ENCODE measurements around the gene ZNHIT3. TPM values are rescaled to one million over a fixed set of nuclear protein-coding genes. Genes with fewer than 3 reads are reported as not detected.

The ZNHIT3 gene
- total and polyA plus RNA-seq, 2 experiments from 2014 or later, result 48.1 to 53.3 TPM

DNA sequence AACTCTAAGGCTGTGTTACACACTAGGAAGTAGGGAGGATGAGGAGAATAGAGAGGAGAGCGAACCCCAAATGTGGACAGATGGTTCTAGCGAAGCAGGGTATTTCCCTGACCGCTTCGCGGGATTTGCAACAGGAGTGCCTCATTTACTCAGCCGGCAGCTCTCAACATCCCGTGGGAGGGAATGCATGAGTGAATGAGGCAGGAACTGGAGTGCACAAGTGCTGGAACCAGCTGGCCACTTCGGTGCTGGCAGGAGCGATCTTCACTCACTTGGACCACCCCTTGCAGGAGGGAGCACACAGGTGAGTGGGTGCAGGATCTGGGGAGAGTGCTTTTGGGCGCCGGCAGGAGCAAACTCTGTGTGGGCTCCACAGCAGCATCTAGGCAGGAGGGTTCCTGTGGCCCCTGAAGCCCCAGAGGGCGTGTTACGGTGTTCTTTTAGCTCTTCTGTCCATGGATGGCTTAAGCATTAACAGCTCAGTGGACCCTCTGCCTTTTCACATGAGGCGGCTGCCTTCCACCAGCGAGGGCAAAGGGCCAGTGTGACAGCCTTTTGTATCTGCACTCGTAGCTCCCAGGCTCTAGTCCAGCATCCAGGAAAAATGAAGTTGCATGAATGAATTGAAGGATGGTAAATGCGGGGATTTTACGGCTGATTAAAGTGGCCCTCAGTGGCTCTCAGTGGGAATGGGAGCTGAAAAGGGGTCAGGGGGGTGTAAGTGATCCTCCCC lies 17.4 kb upstream of the ZNHIT3 start:
- no peaks in the 10 kb centered on the region for H4K20me1 ChIP-seq (ENCODE audit: insufficient read depth, poor library complexity, severe bottlenecking)
- H3K79me2 ChIP-seq, result no peaks in the 10 kb centered on the region
- WGBS (ENCODE audit: low lambda C conversion rate, missing lambda C conversion rate), result 71% methylated on average over 18 of the region's 18 CpGs
- DNase-seq (ENCODE audit: low spot score), result no peak
- H3K4me2 ChIP-seq, result no peak overlapping the region
- H3K27ac ChIP-seq, result no peak overlapping the region
- H3K4me1 ChIP-seq (ENCODE audit: insufficient read depth), result no peaks in the 10 kb centered on the region
- peaks cover 33% of the 10 kb centered on the region for H3K27me3 ChIP-seq
- H3K36me3 ChIP-seq (replicated peaks; ENCODE audit: insufficient read depth, low read depth), result no peaks in the 10 kb centered on the region
- TF ChIP-seq EZH2phosphoT487 (IDR thresholded peaks at IDR 0.05; ENCODE audit: low read depth, severe bottlenecking, unreplicated experiment), result no peak
- TF ChIP-seq, protein P1, sequence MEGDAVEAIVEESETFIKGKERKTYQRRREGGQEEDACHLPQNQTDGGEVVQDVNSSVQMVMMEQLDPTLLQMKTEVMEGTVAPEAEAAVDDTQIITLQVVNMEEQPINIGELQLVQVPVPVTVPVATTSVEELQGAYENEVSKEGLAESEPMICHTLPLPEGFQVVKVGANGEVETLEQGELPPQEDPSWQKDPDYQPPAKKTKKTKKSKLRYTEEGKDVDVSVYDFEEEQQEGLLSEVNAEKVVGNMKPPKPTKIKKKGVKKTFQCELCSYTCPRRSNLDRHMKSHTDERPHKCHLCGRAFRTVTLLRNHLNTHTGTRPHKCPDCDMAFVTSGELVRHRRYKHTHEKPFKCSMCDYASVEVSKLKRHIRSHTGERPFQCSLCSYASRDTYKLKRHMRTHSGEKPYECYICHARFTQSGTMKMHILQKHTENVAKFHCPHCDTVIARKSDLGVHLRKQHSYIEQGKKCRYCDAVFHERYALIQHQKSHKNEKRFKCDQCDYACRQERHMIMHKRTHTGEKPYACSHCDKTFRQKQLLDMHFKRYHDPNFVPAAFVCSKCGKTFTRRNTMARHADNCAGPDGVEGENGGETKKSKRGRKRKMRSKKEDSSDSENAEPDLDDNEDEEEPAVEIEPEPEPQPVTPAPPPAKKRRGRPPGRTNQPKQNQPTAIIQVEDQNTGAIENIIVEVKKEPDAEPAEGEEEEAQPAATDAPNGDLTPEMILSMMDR (IDR thresholded peaks at IDR 0.05; ENCODE audit: poor library complexity), result no peak
- H3K4me3 ChIP-seq, result no peak overlapping the region
- no peaks in the 10 kb centered on the region for H3K9me2 ChIP-seq (replicated peaks; ENCODE audit: insufficient read depth)
- no peak overlapping the region for H2AFZ ChIP-seq
- H3K9me3 ChIP-seq (ENCODE audit: low read depth), result no peaks in the 10 kb centered on the region

DNA sequence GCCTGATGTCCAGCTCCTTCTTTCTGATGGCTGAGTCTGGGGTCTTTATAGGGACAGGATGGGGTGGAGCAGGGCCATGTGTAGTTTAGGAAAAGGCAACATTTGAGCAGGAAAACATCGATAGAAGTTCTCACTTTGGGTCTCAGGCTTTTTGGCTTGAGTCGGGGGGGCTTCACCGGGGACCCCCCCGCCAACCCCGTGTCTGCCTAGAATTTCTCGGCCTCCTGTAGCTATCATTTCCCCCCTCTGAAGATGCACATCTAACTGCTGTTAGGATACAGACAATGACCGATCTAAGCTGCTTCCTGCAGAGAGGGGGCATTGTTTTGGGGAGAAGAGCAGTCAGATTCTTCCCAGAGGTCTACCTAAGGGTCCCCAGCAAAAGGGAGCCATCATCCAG lies 16.7 kb upstream of the ZNHIT3 start:
- no peak overlapping the region for H3K27ac ChIP-seq
- H3K4me2 ChIP-seq, result no peak overlapping the region
- no peak overlapping the region for H2AFZ ChIP-seq
- peaks cover 39% of the 10 kb centered on the region for H3K27me3 ChIP-seq
- WGBS (ENCODE audit: low lambda C conversion rate, missing lambda C conversion rate), result 61% methylated on average over 7 of the region's 7 CpGs
- no peaks in the 10 kb centered on the region for H4K20me1 ChIP-seq (ENCODE audit: insufficient read depth, poor library complexity, severe bottlenecking)
- no peak overlapping the region for H3K4me3 ChIP-seq
- TF ChIP-seq EZH2phosphoT487 (IDR thresholded peaks at IDR 0.05; ENCODE audit: low read depth, severe bottlenecking, unreplicated experiment) (no peak), EZH2 (IDR thresholded peaks at IDR 0.05; ENCODE audit: borderline replicate concordance) (no peak)
- TF ChIP-seq, protein P1 (IDR thresholded peaks at IDR 0.05; ENCODE audit: poor library complexity), result no peak
- no peaks in the 10 kb centered on the region for H3K9me2 ChIP-seq (replicated peaks; ENCODE audit: insufficient read depth)
- no peaks in the 10 kb centered on the region for H3K79me2 ChIP-seq
- no peaks in the 10 kb centered on the region for H3K9me3 ChIP-seq (ENCODE audit: low read depth)
- no peaks in the 10 kb centered on the region for H3K4me1 ChIP-seq (ENCODE audit: insufficient read depth)
- no peaks in the 10 kb centered on the region for H3K36me3 ChIP-seq (replicated peaks; ENCODE audit: insufficient read depth, low read depth)
- DNase-seq (ENCODE audit: low spot score), result no peak

DNA sequence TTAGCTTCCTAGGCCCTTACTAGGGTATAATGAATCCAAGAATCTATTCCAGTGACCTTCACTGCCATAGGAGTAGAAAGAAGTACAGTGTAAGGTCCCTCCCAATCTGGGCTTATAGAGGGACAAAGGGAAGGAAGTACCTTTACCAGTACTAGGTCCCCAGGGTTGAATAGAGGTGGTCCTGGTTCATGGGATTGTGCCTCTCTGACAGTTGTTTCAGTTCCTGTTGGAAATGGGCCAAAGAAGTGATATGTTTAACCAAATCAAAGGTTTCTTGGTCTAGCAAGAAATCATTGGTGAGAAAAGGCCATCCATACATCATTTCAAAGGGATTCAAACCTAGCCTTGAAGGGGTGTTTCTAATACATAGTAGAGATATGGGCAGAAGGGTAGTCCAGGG lies 16.0 kb upstream of the ZNHIT3 start:
- DNase-seq (ENCODE audit: low spot score), result no peak
- Histone ChIP-seq H3K4me3 (no peak overlapping the region), H4K20me1 (ENCODE audit: insufficient read depth, poor library complexity, severe bottlenecking) (no peaks in the 10 kb centered on the region), H3K36me3 (replicated peaks; ENCODE audit: insufficient read depth, low read depth) (no peaks in the 10 kb centered on the region), H3K79me2 (no peaks in the 10 kb centered on the region), H3K27me3 (peaks cover 39% of the 10 kb centered on the region), H3K27ac (no peak overlapping the region), H3K9me2 (replicated peaks; ENCODE audit: insufficient read depth) (no peaks in the 10 kb centered on the region), H3K4me2 (no peak overlapping the region), H3K9me3 (ENCODE audit: low read depth) (no peaks in the 10 kb centered on the region), H3K4me1 (ENCODE audit: insufficient read depth) (no peaks in the 10 kb centered on the region), H2AFZ (no peak overlapping the region)
- no peak for TF ChIP-seq EZH2 (IDR thresholded peaks at IDR 0.05; ENCODE audit: borderline replicate concordance)
- TF ChIP-seq EZH2phosphoT487 (IDR thresholded peaks at IDR 0.05; ENCODE audit: low read depth, severe bottlenecking, unreplicated experiment), result no peak
- TF ChIP-seq, protein P1 (IDR thresholded peaks at IDR 0.05; ENCODE audit: poor library complexity), result no peak
